ENCODE measurements around the gene CPA4.
"Not testable (repeated sequence)": the region's sequence is repeated elsewhere in the genome, so short reads cannot be mapped to it uniquely, and the experiment has no call there.

The CPA4 gene, protein sequence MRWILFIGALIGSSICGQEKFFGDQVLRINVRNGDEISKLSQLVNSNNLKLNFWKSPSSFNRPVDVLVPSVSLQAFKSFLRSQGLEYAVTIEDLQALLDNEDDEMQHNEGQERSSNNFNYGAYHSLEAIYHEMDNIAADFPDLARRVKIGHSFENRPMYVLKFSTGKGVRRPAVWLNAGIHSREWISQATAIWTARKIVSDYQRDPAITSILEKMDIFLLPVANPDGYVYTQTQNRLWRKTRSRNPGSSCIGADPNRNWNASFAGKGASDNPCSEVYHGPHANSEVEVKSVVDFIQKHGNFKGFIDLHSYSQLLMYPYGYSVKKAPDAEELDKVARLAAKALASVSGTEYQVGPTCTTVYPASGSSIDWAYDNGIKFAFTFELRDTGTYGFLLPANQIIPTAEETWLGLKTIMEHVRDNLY

GRCh38 chr7:130292682-130293257, at the start of gene CPA4:
Gene CPA4, plus strand, starts transcription at chr7:130293161. Its CDS starts 20 bp downstream, at chr7:130293181.
- DNase-seq, result no peak

- not testable (repeated sequence) for DNase-seq
Observed at GRCh38 chr7:130243486-130243885, 49.5 kb upstream of the CPA4 start.

- DNase-seq, result not testable (repeated sequence)
Observed at GRCh38 chr7:130246491-130246890, 46.5 kb upstream of the CPA4 start.

DNA sequence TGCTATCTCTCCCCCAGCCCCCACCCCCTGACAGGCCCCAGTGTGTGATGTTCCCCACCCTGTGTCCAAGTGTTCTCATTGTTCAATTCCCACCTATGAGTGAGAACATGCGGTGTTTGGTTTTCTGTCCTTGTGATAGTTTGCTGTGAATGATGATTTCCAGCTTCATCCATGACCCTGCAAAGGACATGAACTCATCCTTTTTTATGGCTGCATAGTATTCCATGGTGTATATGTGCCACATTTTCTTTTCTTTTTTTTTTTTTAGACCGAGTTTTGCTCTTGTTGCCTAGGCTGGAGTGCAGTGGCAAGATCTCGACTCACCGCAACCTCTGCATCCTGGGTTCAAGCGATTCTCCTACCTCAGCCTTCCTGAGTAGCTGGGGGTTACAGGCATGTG, 44.1 kb upstream of the CPA4 start:
- DNase-seq, result not testable (repeated sequence)

GRCh38 chr7:130249626-130250025, 43.3 kb upstream of the CPA4 start:
- not testable (repeated sequence) for DNase-seq

- DNase-seq, result no peak
Observed at GRCh38 chr7:130254555-130254954, 38.4 kb upstream of the CPA4 start.

GRCh38 chr7:130256704-130257103, 36.3 kb upstream of the CPA4 start:
- no peak for DNase-seq

DNA sequence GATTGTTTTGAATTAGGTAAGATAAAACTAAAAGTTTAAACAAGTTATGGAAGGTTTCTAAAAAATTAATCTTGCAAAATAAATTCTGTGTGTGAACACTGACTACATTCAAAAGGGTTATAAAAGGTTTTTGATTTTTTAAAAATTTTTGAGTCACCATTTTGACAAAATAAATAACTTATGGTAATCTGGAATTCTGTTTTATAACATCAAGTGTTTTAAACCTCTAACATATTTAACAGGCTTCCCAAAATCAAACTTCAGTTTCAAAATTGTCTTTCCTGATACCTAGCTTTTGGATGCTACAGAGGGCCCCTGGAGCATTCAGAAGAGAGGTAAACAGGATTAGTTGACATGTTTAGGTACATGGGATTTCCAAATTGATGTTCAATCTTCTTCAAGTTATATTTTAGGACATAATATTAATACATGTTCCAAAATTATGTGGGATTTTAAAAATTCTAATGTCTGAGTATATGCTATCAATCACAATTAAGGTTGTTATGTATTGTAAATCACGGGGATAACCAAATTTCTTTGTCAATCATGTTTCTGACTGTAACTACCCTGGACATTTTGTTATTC, 34.4 kb upstream of the CPA4 start:
- no peak for DNase-seq

DNA sequence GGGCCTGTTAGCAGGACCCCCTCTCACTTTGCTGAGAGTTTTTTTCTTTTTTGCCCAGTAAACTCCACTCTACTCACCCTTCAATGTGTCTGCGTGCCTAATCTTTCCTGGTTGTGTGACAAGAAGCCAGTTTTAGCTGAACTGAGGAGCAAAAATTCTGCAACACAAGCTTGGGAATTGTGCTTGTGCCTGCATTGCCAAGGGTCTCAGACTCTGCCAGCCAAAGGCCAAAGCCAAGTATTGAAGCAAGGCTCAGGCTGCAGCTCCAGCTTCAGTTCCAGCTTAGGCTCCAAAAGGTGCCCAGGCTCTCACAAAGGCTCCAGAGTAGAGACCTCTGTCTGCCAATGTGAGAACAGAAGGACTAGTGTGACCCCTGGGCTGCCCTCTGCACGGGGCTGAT, 30.5 kb upstream of the CPA4 start:
- DNase-seq, result no peak

GRCh38 chr7:130263130-130263529, 29.8 kb upstream of the CPA4 start:
- DNase-seq, result no peak

GRCh38 chr7:130266258-130266960, 26.6 kb upstream of the CPA4 start, which contains the start of gene CPA2:
Gene CPA2, plus strand, starts transcription at chr7:130266863. Its CDS starts 19 bp downstream, at chr7:130266882.
- DNase-seq, result no peak

DNA sequence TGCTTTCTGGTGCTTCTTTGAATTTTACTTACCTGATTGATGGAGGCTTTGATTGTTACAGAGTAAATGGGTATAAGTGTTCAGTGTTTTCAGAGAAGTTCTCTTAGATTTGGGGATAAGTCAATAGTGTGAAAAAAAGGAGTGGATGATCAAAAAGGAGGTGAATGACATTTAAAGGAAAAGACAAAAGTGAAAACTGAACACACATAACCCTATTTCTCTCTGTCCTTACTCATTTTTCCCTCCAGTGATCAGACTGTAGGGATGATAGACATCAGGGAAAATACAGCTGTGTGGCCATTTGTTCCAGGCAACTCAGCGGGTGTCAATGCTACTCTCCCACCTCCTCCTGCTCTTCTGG, 26.0 kb upstream of the CPA4 start:
- DNase-seq, result no peak

GRCh38 chr7:130268463-130269317, 24.3 kb upstream of the CPA4 start:
- DNase-seq, result no peak

GRCh38 chr7:130269318-130269694, 23.7 kb upstream of the CPA4 start:
- DNase-seq, result no peak

GRCh38 chr7:130270947-130271800, 21.8 kb upstream of the CPA4 start:
- no peak for DNase-seq

DNA sequence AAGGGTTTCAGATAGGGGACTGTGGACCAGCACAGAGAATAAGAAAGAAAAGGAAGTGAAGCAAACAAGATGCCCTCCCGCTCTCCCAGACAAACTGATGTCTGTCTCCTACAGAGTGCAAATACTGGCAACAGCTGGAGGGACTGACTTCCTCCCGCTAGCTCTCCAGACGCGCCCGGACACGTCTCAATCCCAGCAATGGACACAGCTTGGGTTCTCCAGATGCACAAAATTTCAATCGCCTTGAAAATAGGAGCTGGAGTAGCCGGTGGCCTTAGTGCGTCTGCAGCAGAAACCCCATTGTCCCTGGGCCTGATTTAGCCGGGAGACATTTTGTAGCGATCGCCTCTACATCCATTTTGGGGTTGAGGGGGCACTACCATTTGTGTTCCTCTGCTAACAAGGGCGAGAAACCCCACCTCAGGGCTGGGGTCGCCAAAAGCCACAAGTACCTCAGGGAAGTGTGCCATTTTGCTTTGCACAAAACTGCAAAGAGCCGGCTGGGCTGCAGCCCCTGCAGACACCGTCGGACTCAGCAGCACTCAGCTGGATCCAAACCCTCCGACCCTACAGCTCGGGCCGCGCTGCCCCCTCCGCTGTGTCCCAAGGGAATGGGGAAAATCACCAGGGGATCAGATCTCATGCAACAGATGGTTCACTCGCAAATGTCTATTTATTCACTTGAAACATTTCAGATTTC, 20.4 kb upstream of the CPA4 start:
- DNase-seq, result no peak

GRCh38 chr7:130273081-130273932, 19.7 kb upstream of the CPA4 start:
- peak; percentile 2 to 5 for DNase-seq

DNA sequence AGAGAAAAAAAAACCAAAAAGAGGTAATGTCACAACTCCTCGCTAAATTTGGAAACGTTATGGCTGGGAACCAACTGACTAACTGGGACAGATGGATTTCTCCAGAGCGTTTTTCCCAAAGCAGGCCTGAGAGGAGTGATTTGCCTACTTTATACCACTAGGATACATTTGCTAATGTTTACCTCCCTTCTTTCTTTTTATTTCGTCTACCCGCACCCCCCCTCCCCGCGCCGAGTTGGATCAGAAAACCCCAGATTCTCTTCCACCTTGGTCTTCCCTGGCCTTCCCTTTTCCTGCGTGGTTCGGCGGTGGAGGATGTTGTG, 19.1 kb upstream of the CPA4 start:
- DNase-seq, result no peak

DNA sequence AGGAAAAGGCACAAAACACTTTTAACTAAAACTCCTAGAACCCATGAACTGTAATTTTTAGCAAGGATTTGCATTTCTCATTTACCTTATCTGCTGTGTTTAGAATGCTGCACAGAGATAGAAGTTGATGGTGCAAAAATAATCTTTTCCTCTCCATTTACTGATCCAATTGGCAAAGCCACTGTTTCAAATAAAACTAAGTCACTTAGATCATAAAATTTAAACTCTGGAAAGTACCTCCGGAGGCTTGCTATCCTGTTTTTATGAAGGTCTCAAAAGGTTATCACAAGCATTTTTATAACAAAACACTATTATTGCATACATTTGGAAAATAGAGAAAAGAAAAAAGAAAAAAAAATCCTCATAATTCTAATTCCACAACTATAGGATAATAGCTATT, 18.7 kb upstream of the CPA4 start:
- DNase-seq, result no peak

DNA sequence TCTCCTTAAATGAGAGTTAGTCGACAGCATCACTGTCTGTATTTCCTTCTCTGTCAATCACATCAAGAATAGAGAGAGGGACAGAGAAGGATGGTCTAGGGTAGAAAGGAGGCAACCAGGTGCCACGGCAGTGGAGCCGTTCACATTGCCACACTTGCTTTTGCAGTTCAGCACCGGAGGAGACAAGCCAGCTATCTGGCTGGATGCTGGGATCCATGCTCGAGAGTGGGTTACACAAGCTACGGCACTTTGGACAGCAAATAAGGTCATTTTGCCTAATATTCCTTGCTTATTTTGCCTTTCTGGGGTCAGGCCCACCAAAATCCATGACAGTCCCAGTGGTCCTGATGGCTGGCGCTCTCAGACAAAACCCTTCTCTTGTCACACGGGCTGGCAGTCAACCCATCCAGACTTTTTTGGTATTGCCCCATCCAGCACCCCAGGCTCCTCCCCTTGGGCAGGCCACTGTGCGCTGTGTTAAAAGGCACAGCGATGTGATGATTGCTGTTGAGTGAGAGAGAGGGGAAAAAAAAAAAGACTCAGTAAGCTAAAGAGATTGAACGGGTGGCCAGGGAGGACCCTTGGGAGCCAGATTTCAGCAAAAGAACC, 17.9 kb upstream of the CPA4 start:
- no peak for DNase-seq

All from CD4-positive, alpha-beta T cell treated with Interferon alpha-2 for 1 hour (primary cell).